RWPE1 (cell line): ENCODE measurements around the gene BCAS1.

ENCODE experiments used
- CTCF ChIA-PET: fragments of 350-600 bp; sonication (Branson Sonifier 250); formaldehyde crosslinking; extraction: SDS; loops from one replicate; lab custom pipeline; 2021; lab: Yijun Ruan, JAX
- POLR2A ChIA-PET: fragments of 400-600 bp; formaldehyde crosslinking; extraction: SDS; loops from one replicate; lab custom pipeline; 2020; ENCODE audit warnings: antibody characterized with exemption; ENCODE audit not compliant: low non-redundant PET; lab: Yijun Ruan, JAX
- DNase-seq: peaks from one replicate; pipeline ENCODE4 v3.0.0; 2012; ENCODE audit warnings: low spot score
- H3K27ac ChIP-seq: fragments of 450-650 bp; 2 replicates; pipeline ENCODE4 v1.5.1; 2017
- CTCF ChIP-seq: fragments of 450-650 bp; conservative IDR thresholded peaks from 2 replicates; pipeline ENCODE4 v1.5.1; 2017; ENCODE audit warnings: low read depth, mild to moderate bottlenecking

Gene BCAS1

DNA sequence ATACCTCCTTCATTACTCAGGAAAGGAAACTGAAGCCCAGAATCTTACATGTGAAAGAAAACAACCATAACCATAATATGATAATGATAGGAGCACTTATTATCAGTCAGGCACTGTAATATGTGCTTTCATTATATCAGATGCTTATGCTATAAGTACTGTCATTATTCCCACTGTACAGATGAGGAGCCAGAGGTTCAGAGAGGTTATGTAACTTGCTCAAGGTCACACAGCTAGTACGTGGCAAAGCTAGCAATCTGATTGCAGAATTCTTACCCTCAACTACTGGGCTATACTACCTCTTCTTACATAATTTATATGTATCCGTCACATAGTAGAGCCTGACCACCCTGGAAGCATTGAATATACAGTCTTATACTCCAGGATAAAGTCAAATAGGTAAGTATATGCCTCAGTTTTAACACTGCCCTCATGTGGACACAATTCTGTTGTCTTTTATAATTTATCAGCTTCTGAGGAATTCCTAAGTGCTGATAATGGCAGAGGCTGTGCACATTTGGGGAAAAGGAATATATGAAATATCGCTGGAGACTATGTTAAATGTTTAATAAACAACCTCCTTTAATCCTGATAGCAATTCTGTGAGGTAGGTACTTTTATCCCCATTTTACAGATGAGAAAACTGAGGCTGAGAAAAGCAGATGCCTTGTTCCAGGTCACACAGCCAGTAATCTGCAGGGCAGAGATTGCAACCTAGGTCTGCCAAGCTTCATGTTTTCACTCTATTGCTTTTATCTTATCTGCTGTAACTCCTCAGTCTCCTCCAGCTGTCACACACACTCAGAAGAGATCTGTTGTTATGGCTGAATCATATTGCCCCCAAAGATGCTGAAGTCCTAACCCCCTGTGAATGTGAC is 13.4 kb downstream of the BCAS1 start:
- POLR2A ChIA-PET: no interaction called here
- no peak overlapping the region for H3K27ac ChIP-seq

DNA sequence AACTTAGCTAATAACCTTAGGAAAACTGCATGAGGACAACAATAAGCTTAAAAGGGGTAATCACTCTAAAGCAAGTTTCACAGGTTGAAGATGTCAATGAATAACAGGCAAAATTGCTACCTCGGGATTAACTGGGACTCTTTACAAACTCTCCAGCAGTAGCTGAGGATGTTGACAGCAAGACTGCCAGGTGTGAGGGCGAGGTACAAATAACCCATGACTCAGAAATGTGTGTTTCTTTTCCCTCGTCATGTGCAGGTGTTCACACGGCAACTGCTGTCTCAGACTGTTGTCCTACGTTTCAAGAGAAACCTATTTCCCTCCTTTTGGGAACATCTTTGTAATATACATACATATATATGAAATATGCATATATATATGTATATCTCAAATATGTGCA is 15.9 kb downstream of the BCAS1 start:
- CTCF ChIA-PET: interaction anchor here (1.0 kb wide), 1 partner anchor 115 kb away, joined by 3 read pairs; no protein-coding TSS in a partner anchor

More for the DNA sequence above, 13.4 kb downstream of the BCAS1 start:
- CTCF ChIA-PET: interaction anchor here (0.6 to 1.2 kb wide), 5 partner anchors 11 to 1010 kb away, joined by 3 to 6 read pairs (median 3); no protein-coding TSS in a partner anchor
- no peak for DNase-seq
- no peak for TF ChIP-seq CTCF

DNA sequence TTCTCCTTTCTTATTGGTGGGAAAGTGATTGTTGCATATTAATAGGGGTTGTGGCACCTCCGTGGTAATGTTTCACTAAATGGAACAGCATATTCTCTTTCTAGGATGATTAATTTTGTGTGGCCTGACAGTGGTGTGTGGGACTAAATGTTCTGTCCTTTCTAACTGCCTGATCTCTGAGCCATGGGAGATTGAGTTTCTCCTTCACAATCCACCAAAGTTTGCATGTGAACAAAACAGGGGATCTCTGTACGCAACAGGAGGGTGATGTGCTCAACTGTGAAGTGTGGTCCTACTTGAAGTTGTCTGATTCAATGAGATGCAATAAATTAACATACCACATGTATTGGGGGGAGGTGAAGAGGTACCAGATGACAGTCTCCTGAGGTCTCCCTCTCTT is 19.3 kb downstream of the BCAS1 start:
- H3K27ac ChIP-seq: no peak overlapping the region
- CTCF ChIA-PET: interaction anchor here (0.5 to 1.2 kb wide), 2 partner anchors 46 to 412 kb away, joined by 3 read pairs; no protein-coding TSS in a partner anchor
- DNase-seq: no peak
- POLR2A ChIA-PET: interaction anchor here (0.5 kb wide), 1 partner anchor 16 kb away, joined by 4 read pairs; no protein-coding TSS in a partner anchor
- TF ChIP-seq CTCF: no peak

More for the DNA sequence above, 15.9 kb downstream of the BCAS1 start:
- DNase-seq: no peak
- POLR2A ChIA-PET: no interaction called here
- no peak overlapping the region for H3K27ac ChIP-seq
- TF ChIP-seq CTCF: no peak

- POLR2A ChIA-PET: no interaction called here
Observed at GRCh38 chr20:54048891-54049545, 21.4 kb downstream of the BCAS1 start.

DNA sequence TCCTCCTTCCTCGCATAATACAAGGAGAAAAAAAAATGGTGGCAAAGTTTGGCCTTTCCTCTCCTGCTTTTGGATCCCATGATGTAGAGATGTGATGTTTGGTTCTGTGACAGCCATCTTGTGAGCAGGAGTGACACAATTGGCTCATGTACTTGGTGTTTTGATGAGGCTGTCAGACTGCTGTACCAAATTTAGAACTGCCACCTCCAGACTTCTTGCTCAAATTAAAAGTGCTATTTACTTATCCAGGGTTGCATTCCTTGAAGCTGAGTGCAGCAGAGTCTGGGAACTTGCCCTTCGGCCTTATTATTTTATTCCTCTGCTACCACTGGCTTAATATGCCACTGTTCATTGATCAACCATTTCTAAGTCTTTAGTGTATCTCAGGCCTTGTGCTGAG is 21.9 kb downstream of the BCAS1 start:
- CTCF ChIA-PET: interaction anchor here (0.6 to 1.0 kb wide), 2 partner anchors 14 to 951 kb away, joined by 3 to 4 read pairs; no protein-coding TSS in a partner anchor
- no peak for DNase-seq
- POLR2A ChIA-PET: no interaction called here
- H3K27ac ChIP-seq: no peak overlapping the region
- TF ChIP-seq CTCF: no peak

More at GRCh38 chr20:54048891-54049545, 21.4 kb downstream of the BCAS1 start:
- no peak for DNase-seq
- CTCF ChIA-PET: interaction anchor here (0.6 kb wide), 1 partner anchor 952 kb away, joined by 4 read pairs; no protein-coding TSS in a partner anchor
- H3K27ac ChIP-seq: no peak overlapping the region
- TF ChIP-seq CTCF: no peak

- H3K27ac ChIP-seq: no peak overlapping the region
- ChIA-PET CTCF (interaction anchor here (1.0 kb wide), 1 partner anchor 14 kb away, joined by 3 read pairs; no protein-coding TSS in a partner anchor), POLR2A (no interaction called here)
- TF ChIP-seq CTCF: no peak
- DNase-seq: no peak
Observed at GRCh38 chr20:54047720-54048119, 22.7 kb downstream of the BCAS1 start.
